Neural crest cell (in vitro differentiated cells): Measurements from ENCODE around the gene RIMBP2. TPM values are rescaled to one million over a fixed set of nuclear protein-coding genes. Genes with fewer than 3 reads are reported as not detected.
A peak's percentile ranks its signal among the peaks of the same experiment; 100 is the strongest.

Experiments used
- DNase-seq: peaks from one replicate; pipeline ENCODE4 v3.0.0; 2021; ENCODE audit warnings: low read depth, mixed read lengths, low spot score
- H3K27ac Mint-ChIP-seq: one replicate; pipeline ENCODE4 v1.8.0; 2021; ENCODE audit warnings: mild to moderate bottlenecking, mixed read lengths; ENCODE audit not compliant: unreplicated experiment
- H3K27me3 Mint-ChIP-seq: 2 replicates; pipeline ENCODE4 v1.8.0; 2021; ENCODE audit warnings: low read depth, mild to moderate bottlenecking, mixed read lengths
- H3K36me3 Mint-ChIP-seq: 2 replicates; pipeline ENCODE4 v1.8.0; 2021; ENCODE audit warnings: low read depth, mild to moderate bottlenecking, mixed read lengths
- H3K4me1 Mint-ChIP-seq: 2 replicates; pipeline ENCODE4 v1.8.0; 2021; ENCODE audit warnings: mixed read lengths
- H3K4me3 Mint-ChIP-seq: one replicate; pipeline ENCODE4 v1.8.0; 2021; ENCODE audit warnings: mild to moderate bottlenecking, mixed read lengths
- H3K9me3 Mint-ChIP-seq: 2 replicates; pipeline ENCODE4 v1.8.0; 2021; ENCODE audit warnings: mixed read lengths
- CTCF ChIP-seq: fragments of 200-600 bp; sonication (generic); conservative IDR thresholded peaks from 2 replicates; pipeline ENCODE4 v1.5.0; 2021; ENCODE audit warnings: antibody characterized with exemption, mild to moderate bottlenecking
- total RNA-seq: library from RNA; stranded (reverse); gene quantifications from 2 replicates; pipeline ENCODE4 v1.2.1, GENCODE V29; 2021

The RIMBP2 gene
- total RNA-seq, 1 donor from 2014 or later: 5.9 TPM

- TF ChIP-seq CTCF: no peak
- Mint-ChIP-seq H3K4me3 (no peak overlapping the region), H3K36me3 (no peaks in the 10 kb centered on the region), H3K9me3 (no peaks in the 10 kb centered on the region), H3K4me1 (no peaks in the 10 kb centered on the region), H3K27me3 (peaks cover 7% of the 10 kb centered on the region), H3K27ac (no peak overlapping the region)
- no peak for DNase-seq
These were observed 266.8 kb downstream of the RIMBP2 start for GRCh38 chr12:130449291-130449690.

- no peak for DNase-seq
- H3K36me3 Mint-ChIP-seq: no peaks in the 10 kb centered on the region
- TF ChIP-seq CTCF: no peak
- no peaks in the 10 kb centered on the region for H3K9me3 Mint-ChIP-seq
- H3K27me3 Mint-ChIP-seq: peaks cover 7% of the 10 kb centered on the region
- no peak overlapping the region for H3K4me3 Mint-ChIP-seq
- H3K4me1 Mint-ChIP-seq: no peaks in the 10 kb centered on the region
- H3K27ac Mint-ChIP-seq: no peak overlapping the region
These were observed 267.9 kb downstream of the RIMBP2 start for GRCh38 chr12:130448044-130448821.

GRCh38 chr12:130447655-130447965 is 268.5 kb downstream of the RIMBP2 start:
- H3K9me3 Mint-ChIP-seq: no peaks in the 10 kb centered on the region
- H3K4me1 Mint-ChIP-seq: no peaks in the 10 kb centered on the region
- TF ChIP-seq CTCF: no peak
- H3K4me3 Mint-ChIP-seq: no peak overlapping the region
- no peak for DNase-seq
- peaks cover 7% of the 10 kb centered on the region for H3K27me3 Mint-ChIP-seq
- H3K36me3 Mint-ChIP-seq: no peaks in the 10 kb centered on the region
- H3K27ac Mint-ChIP-seq: no peak overlapping the region

GRCh38 chr12:130446846-130447654 is 269.0 kb downstream of the RIMBP2 start:
- Mint-ChIP-seq H3K4me1 (no peaks in the 10 kb centered on the region), H3K27ac (no peak overlapping the region), H3K36me3 (no peaks in the 10 kb centered on the region)

GRCh38 chr12:130444986-130445385 is 271.1 kb downstream of the RIMBP2 start:
- no peak for TF ChIP-seq CTCF
- DNase-seq: no peak
- Mint-ChIP-seq H3K27ac (peak overlapping the region; percentile 12), H3K27me3 (peaks cover 7% of the 10 kb centered on the region), H3K4me1 (no peaks in the 10 kb centered on the region), H3K9me3 (no peaks in the 10 kb centered on the region), H3K36me3 (no peaks in the 10 kb centered on the region), H3K4me3 (no peak overlapping the region)

More at GRCh38 chr12:130446846-130447654, 269.0 kb downstream of the RIMBP2 start:
- no peak overlapping the region for H3K4me3 Mint-ChIP-seq
- no peak for TF ChIP-seq CTCF
- no peaks in the 10 kb centered on the region for H3K9me3 Mint-ChIP-seq
- no peak for DNase-seq
- H3K27me3 Mint-ChIP-seq: peaks cover 7% of the 10 kb centered on the region
